Upper lobe of left lung (tissue), 4 donors: Measurements from ENCODE around the gene ADK.

Experiments
- EP300 ChIP-seq, 4 donors: sonication (generic); formaldehyde crosslinking; IDR thresholded peaks; one replicate each; pipeline ENCODE4 v1.5.1; 2017; ENCODE audit warnings: antibody characterized with exemption in 4 of 4, control low read depth in 2 of 4
- POLR2A ChIP-seq, 4 donors: fragments of 450-650 bp; IDR thresholded peaks; one replicate each; pipeline ENCODE4 v1.5.1; 2016 to 2017; ENCODE audit warnings: antibody characterized with exemption in 4 of 4, mild to moderate bottlenecking in 2 of 4

DNA sequence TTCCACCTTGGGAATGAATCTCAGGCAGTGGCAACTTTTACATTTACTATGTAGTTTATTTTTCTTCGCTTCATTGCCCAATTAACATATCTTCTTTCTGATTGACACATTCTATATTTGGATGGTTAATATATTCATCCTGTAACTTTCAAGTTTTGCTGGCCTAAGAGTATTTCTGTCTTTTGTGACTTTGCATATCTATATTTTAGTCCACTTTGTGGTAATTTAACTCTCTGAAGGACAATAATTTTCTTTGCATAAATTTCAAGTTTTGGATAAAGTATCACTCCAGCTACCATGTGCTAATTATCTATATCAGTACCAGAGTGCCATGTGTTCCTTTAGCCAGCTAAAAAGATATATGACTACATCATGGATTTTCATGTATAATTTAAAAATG, 523.9 kb downstream of the ADK start:
- TF ChIP-seq POLR2A (IDR thresholded peaks at IDR 0.05) = no peak
- TF ChIP-seq EP300 (IDR thresholded peaks at IDR 0.05) = no peak
